ENCODE data around the gene FAHD2B. TPM values are rescaled to one million over a fixed set of nuclear protein-coding genes. Genes with fewer than 3 reads are reported as not detected.

Gene FAHD2B
- total and polyA plus RNA-seq, 2 of the 13 experiments (the other 11 are each of a cell fraction or from before 2014, with no cell fraction given), result 6.4 to 6.7 TPM

- TF ChIP-seq, protein P1, sequence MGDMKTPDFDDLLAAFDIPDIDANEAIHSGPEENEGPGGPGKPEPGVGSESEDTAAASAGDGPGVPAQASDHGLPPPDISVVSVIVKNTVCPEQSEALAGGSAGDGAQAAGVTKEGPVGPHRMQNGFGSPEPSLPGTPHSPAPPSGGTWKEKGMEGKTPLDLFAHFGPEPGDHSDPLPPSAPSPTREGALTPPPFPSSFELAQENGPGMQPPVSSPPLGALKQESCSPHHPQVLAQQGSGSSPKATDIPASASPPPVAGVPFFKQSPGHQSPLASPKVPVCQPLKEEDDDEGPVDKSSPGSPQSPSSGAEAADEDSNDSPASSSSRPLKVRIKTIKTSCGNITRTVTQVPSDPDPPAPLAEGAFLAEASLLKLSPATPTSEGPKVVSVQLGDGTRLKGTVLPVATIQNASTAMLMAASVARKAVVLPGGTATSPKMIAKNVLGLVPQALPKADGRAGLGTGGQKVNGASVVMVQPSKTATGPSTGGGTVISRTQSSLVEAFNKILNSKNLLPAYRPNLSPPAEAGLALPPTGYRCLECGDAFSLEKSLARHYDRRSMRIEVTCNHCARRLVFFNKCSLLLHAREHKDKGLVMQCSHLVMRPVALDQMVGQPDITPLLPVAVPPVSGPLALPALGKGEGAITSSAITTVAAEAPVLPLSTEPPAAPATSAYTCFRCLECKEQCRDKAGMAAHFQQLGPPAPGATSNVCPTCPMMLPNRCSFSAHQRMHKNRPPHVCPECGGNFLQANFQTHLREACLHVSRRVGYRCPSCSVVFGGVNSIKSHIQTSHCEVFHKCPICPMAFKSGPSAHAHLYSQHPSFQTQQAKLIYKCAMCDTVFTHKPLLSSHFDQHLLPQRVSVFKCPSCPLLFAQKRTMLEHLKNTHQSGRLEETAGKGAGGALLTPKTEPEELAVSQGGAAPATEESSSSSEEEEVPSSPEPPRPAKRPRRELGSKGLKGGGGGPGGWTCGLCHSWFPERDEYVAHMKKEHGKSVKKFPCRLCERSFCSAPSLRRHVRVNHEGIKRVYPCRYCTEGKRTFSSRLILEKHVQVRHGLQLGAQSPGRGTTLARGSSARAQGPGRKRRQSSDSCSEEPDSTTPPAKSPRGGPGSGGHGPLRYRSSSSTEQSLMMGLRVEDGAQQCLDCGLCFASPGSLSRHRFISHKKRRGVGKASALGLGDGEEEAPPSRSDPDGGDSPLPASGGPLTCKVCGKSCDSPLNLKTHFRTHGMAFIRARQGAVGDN (CRISPR knock-in tag; IDR thresholded peaks at IDR 0.05), result peak; percentile 65; the same call in 1 of the 2 replicates
- TF ChIP-seq ZNF230 (CRISPR knock-in tag; IDR thresholded peaks at IDR 0.05) (0 out of 2 replicates have a peak, but pooled peaks have one; percentile 4), AGO1 (IDR thresholded peaks at IDR 0.05; ENCODE audit: low read depth, low read length, poor library complexity, severe bottlenecking) (peak; percentile 13), PITX1 (CRISPR knock-in tag; IDR thresholded peaks at IDR 0.05) (0 out of 2 replicates have a peak, but pooled peaks have one; percentile 13), ZGPAT (CRISPR knock-in tag; IDR thresholded peaks at IDR 0.05) (0 out of 2 replicates have a peak, but pooled peaks have one; percentile 13), RBAK (CRISPR knock-in tag; IDR thresholded peaks at IDR 0.05) (0 out of 2 replicates have a peak, but pooled peaks have one; percentile 43), ELF3 (CRISPR knock-in tag; IDR thresholded peaks at IDR 0.05) (0 out of 2 replicates have a peak, but pooled peaks have one; percentile 10), STAG1 (CRISPR knock-in tag; IDR thresholded peaks at IDR 0.05) (peak; percentile 84), ZNF501 (CRISPR knock-in tag; IDR thresholded peaks at IDR 0.05) (peak; percentile 1; the same call in 1 of the 2 replicates), ZSCAN9 (CRISPR knock-in tag; IDR thresholded peaks at IDR 0.05; ENCODE audit: borderline replicate concordance) (0 out of 2 replicates have a peak, but pooled peaks have one; percentile 36), CEBPG (CRISPR knock-in tag; IDR thresholded peaks at IDR 0.05) (0 out of 2 replicates have a peak, but pooled peaks have one; percentile 1), TSC22D2 (CRISPR knock-in tag; IDR thresholded peaks at IDR 0.05; ENCODE audit: borderline replicate concordance) (0 out of 2 replicates have a peak, but pooled peaks have one; percentile 15), ZEB1 (IDR thresholded peaks at IDR 0.05; ENCODE audit: insufficient replicate concordance, low read depth) (peak; percentile 47), IRF2 (CRISPR knock-in tag; IDR thresholded peaks at IDR 0.05) (peak; percentile 49; the same call in 1 of the 2 replicates), ZNF225 (CRISPR knock-in tag; IDR thresholded peaks at IDR 0.05) (peak; percentile 77; the same call in 1 of the 2 replicates), KAT8 (CRISPR knock-in tag; IDR thresholded peaks at IDR 0.05) (0 out of 2 replicates have a peak, but pooled peaks have one; percentile 27), GATAD2A (CRISPR knock-in tag; IDR thresholded peaks at IDR 0.05) (peak; percentile 48)
- TF ChIP-seq, protein P2, sequence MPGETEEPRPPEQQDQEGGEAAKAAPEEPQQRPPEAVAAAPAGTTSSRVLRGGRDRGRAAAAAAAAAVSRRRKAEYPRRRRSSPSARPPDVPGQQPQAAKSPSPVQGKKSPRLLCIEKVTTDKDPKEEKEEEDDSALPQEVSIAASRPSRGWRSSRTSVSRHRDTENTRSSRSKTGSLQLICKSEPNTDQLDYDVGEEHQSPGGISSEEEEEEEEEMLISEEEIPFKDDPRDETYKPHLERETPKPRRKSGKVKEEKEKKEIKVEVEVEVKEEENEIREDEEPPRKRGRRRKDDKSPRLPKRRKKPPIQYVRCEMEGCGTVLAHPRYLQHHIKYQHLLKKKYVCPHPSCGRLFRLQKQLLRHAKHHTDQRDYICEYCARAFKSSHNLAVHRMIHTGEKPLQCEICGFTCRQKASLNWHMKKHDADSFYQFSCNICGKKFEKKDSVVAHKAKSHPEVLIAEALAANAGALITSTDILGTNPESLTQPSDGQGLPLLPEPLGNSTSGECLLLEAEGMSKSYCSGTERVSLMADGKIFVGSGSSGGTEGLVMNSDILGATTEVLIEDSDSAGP (CRISPR knock-in tag; IDR thresholded peaks at IDR 0.05; ENCODE audit: borderline replicate concordance), result peak; percentile 33; the same call in 1 of the 2 replicates
- TF ChIP-seq, protein P3, sequence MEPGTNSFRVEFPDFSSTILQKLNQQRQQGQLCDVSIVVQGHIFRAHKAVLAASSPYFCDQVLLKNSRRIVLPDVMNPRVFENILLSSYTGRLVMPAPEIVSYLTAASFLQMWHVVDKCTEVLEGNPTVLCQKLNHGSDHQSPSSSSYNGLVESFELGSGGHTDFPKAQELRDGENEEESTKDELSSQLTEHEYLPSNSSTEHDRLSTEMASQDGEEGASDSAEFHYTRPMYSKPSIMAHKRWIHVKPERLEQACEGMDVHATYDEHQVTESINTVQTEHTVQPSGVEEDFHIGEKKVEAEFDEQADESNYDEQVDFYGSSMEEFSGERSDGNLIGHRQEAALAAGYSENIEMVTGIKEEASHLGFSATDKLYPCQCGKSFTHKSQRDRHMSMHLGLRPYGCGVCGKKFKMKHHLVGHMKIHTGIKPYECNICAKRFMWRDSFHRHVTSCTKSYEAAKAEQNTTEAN (CRISPR knock-in tag; conservative IDR thresholded peaks at IDR 0.05), result 0 out of 2 replicates have a peak, but pooled peaks have one; percentile 14
These were observed 17.8 kb upstream of the FAHD2B start (continued) for GRCh38 chr2:97112320-97113049.

Measured in HepG2 (cell line).